Heart left ventricle (tissue), 13 donors: Measurements from ENCODE around the gene ELL.

Source experiments
- CTCF ChIP-seq, 12 donors: fragments of 200-600 bp; sonication (generic) in 4 of 12; IDR thresholded peaks; one replicate each; pipeline versions ENCODE4 v1.5.0 to v1.8.0; 2018 to 2022; ENCODE audit warnings: antibody characterized with exemption in 12 of 12, mild to moderate bottlenecking in 5 of 12
- POLR2A ChIP-seq, 2 donors: fragments of 450-650 bp; IDR thresholded peaks; one replicate each; pipeline ENCODE4 v1.6.1; 2017; ENCODE audit warnings: antibody characterized with exemption in 2 of 2, mild to moderate bottlenecking in 2 of 2, moderate library complexity in 2 of 2
- donor health status: ischemic (EF 13 %, LVEDD 7.1; RV severe dilation, severe dysfunction).
- donor health status: DM: no; HTN: yes; CAD: no.
- donor health status: DM: no; HTN: no; CAD: no.
- donor health status: ischemic (EF 25% LVEDD 6.9; RV normal size, moderate dysfunction).
- donor health status: ischemic (EF 25% LVEDD 5.7; RV mildly dilated, moderate dysfunction).
- donor health status: ischemic (EF 35%, LVEDD 5.7; RV mildly dilated, moderate dysfunction).
- donor health status: nonischemic (EF 11% LVEDD 7.7; RV severe dilation, severe dysfunction).
- donor health status: DM: yes; HTN: yes; CAD: no.
- donor health status: PGD.
- donor health status: ischemic (EF 29% LVEDD 5.4; RV normal size, mild dysfunction).
- donor health status: nonischemic (EF 23%, LVEDD 6.1; RV moderate dilation, normal function).

- TF ChIP-seq CTCF (IDR thresholded peaks at IDR 0.05) (no peak), POLR2A (IDR thresholded peaks at IDR 0.05) (no peak)
These were observed 100.9 kb downstream of the ELL start for GRCh38 chr19:18420930-18421329.
